Smooth muscle cell (in vitro differentiated cells): ENCODE data around the gene GLDC. TPM values are rescaled to one million over a fixed set of nuclear protein-coding genes. Genes with fewer than 3 reads are reported as not detected.

Source experiments
- DNase-seq: peaks from one replicate; lab custom pipeline; 2025; ENCODE audit not compliant: unreplicated experiment; lab: John Stamatoyannopoulos, UW
- H2AFZ ChIP-seq: fragments of 200-600 bp; sonication (generic); 2 replicates; pipeline ENCODE4 v1.6.0; 2016; ENCODE audit warnings: antibody characterized with exemption, low read depth, mild to moderate bottlenecking
- H3F3A ChIP-seq: fragments of 200-600 bp; sonication (generic); 2 replicates; pipeline ENCODE4 v1.6.0; 2017; ENCODE audit warnings: antibody characterized with exemption, low read depth
- H3K27ac ChIP-seq: fragments of 200-600 bp; sonication (generic); 2 replicates; pipeline ENCODE4 v1.5.1; 2016; ENCODE audit warnings: low read depth, mild to moderate bottlenecking
- H3K27me3 ChIP-seq: fragments of 200-600 bp; sonication (generic); 2 replicates; pipeline ENCODE4 v1.6.1; 2016; ENCODE audit warnings: low read depth, mild to moderate bottlenecking
- H3K36me3 ChIP-seq: fragments of 200-600 bp; sonication (generic); 2 replicates; pipeline ENCODE4 v1.5.1; 2016; ENCODE audit warnings: low read depth
- H3K4me1 ChIP-seq: fragments of 200-600 bp; sonication (generic); 2 replicates; pipeline ENCODE4 v1.5.1; 2016; ENCODE audit warnings: low read depth
- H3K4me2 ChIP-seq: fragments of 200-600 bp; sonication (generic); 2 replicates; pipeline ENCODE4 v1.6.0; 2016; ENCODE audit warnings: mild to moderate bottlenecking
- H3K4me3 ChIP-seq: fragments of 200-600 bp; sonication (generic); 2 replicates; pipeline ENCODE4 v1.5.1; 2016; ENCODE audit warnings: mild to moderate bottlenecking
- H3K79me2 ChIP-seq: fragments of 200-600 bp; sonication (generic); 2 replicates; pipeline ENCODE4 v1.6.0; 2016; ENCODE audit warnings: low read depth, mild to moderate bottlenecking
- H3K9ac ChIP-seq: fragments of 200-600 bp; sonication (generic); 2 replicates; pipeline ENCODE4 v1.6.0; 2016; ENCODE audit warnings: low read depth
- H3K9me3 ChIP-seq: fragments of 200-600 bp; sonication (generic); replicated peaks from 2 replicates; pipeline ENCODE4 v1.5.1; 2016; ENCODE audit warnings: low read depth
- H4K20me1 ChIP-seq: fragments of 200-600 bp; sonication (generic); 2 replicates; pipeline ENCODE4 v1.6.0; 2016; ENCODE audit warnings: low read depth
- WGBS: methylation state at CpG from one replicate; pipeline ENCODE4 v1.1.7; 2016; ENCODE audit warnings: low lambda C conversion rate; 5-methylcytosine and 5-hydroxymethylcytosine counted together
- polyA plus RNA-seq: library from polyadenylated mRNA; unstranded; fragments of >200 nt; fragmentation: Nextera tagmentation; extraction: Ambion mirVana; gene quantifications from 2 replicates; pipeline ENCODE4 v1.2.1, GENCODE V29; 2016
- total RNA-seq: library from RNA; depleted of rRNA; stranded (reverse); fragments of >200 nt; gene quantifications from 2 replicates; pipeline ENCODE4 v1.2.3, GENCODE V29; 2014
- TF ChIP-seq, protein P1 (sequence below): fragments of 200-600 bp; sonication (generic); IDR thresholded peaks from 2 replicates; pipeline ENCODE4 v1.5.1; 2017; ENCODE audit warnings: borderline replicate concordance, mild to moderate bottlenecking, antibody characterized with exemption; ENCODE audit not compliant: insufficient read depth, poor library complexity, severe bottlenecking

Gene GLDC
- total and polyA plus RNA-seq, 2 experiments from 2014 or later, result 0.13 to 0.45 TPM

DNA sequence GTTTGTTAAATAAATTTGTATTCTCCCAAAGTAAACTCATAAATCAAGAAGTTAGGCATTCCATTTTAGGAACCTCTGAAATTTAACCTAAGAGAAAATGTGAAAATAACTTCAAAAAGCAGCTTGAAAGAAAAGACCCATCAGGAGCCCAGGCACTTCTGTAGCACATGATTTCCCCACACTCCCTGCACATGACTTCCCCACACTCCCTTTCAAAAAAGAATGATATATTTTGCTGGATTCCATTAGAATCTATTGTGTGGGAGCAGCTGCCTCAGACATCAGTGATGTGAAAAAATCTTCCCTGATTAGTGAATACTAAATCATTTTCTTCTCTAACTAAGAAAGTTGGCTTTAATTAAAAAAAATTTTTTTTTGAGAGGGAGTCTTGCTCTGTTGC lies 83.3 kb downstream of the GLDC start:
- H3K27ac ChIP-seq, result no peak overlapping the region
- DNase-seq, result no peak

DNA sequence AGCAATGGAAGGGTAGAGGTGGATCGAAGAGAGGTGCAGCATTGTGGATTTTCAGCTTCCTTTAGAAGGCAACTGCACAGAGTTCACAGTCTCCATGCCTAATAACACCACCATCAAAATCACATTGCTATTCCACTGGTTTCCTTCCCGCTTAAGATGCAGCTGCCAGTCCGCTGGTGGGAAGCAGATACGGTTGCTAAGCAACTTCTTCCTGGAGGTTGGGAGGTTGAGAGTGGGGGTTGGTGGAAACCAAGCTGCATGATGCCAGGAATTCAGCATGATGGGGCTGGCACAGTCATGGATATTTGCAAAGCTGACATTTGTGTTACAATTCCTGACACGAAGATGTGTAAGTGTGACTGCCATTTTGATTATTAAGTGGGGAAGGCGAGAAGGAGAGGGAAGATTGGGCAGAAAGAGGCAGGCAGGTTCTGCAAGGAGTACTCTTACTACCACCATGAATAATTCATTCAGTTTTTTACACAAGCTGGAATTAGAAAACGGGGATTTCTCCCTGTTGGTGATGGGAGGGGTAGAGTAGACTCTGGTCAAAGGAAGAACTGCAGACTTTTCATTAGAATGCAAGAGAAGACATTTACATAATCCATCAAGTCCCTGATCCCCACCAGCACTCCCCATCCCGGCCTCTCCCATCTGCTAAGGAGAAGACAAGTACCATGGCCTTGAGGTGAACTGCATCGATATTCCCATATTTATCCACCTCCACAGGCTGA lies 87.5 kb downstream of the GLDC start:
- WGBS, result 90% methylated on average over 9 of the region's 9 CpGs
- H4K20me1 ChIP-seq, result no peaks in the 10 kb centered on the region
- no peak overlapping the region for H3K4me3 ChIP-seq
- H3K4me1 ChIP-seq, result no peaks in the 10 kb centered on the region
- no peak overlapping the region for H3K4me2 ChIP-seq
- H2AFZ ChIP-seq, result no peak overlapping the region
- no peaks in the 10 kb centered on the region for H3F3A ChIP-seq
- H3K27me3 ChIP-seq, result no peaks in the 10 kb centered on the region
- no peak overlapping the region for H3K9ac ChIP-seq
- no peak overlapping the region for H3K27ac ChIP-seq
- H3K79me2 ChIP-seq, result no peaks in the 10 kb centered on the region
- no peak for DNase-seq
- H3K9me3 ChIP-seq, result no peaks in the 10 kb centered on the region
- H3K36me3 ChIP-seq, result no peaks in the 10 kb centered on the region
- TF ChIP-seq, protein P1, sequence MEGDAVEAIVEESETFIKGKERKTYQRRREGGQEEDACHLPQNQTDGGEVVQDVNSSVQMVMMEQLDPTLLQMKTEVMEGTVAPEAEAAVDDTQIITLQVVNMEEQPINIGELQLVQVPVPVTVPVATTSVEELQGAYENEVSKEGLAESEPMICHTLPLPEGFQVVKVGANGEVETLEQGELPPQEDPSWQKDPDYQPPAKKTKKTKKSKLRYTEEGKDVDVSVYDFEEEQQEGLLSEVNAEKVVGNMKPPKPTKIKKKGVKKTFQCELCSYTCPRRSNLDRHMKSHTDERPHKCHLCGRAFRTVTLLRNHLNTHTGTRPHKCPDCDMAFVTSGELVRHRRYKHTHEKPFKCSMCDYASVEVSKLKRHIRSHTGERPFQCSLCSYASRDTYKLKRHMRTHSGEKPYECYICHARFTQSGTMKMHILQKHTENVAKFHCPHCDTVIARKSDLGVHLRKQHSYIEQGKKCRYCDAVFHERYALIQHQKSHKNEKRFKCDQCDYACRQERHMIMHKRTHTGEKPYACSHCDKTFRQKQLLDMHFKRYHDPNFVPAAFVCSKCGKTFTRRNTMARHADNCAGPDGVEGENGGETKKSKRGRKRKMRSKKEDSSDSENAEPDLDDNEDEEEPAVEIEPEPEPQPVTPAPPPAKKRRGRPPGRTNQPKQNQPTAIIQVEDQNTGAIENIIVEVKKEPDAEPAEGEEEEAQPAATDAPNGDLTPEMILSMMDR, result no peak

More for the DNA sequence above, 83.3 kb downstream of the GLDC start:
- Histone ChIP-seq H4K20me1 (no peaks in the 10 kb centered on the region), H3K9me3 (no peaks in the 10 kb centered on the region), H3K4me3 (no peak overlapping the region), H3K4me1 (peaks cover 3% of the 10 kb centered on the region), H3K9ac (no peak overlapping the region), H2AFZ (no peak overlapping the region), H3K36me3 (no peaks in the 10 kb centered on the region), H3K4me2 (no peak overlapping the region), H3F3A (peaks cover 4% of the 10 kb centered on the region), H3K79me2 (no peaks in the 10 kb centered on the region), H3K27me3 (no peaks in the 10 kb centered on the region)
- TF ChIP-seq, protein P1, result no peak

DNA sequence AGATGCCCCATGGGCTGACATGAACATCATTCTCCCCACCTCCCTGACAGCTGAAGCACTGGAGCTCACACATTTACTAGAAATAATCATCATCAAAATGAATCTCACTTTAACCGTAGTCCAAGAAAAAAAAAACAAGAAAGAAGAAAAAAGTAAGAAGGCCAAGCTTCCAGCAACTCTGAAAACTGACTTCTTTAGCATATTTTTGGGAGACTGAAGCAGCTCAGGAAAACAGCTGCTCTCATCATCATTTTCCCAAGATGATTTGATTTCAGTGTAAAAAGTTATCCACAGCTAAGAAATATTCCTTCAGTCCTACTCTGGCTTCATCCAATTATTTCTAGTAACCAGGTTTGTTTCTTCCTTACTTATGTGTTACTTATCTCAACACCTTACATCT lies 91.7 kb downstream of the GLDC start:
- peaks cover 3% of the 10 kb centered on the region for H3K4me1 ChIP-seq
- no peaks in the 10 kb centered on the region for H4K20me1 ChIP-seq
- 96% methylated on average over 1 of the region's 1 CpG for WGBS
- no peaks in the 10 kb centered on the region for H3K27me3 ChIP-seq
- no peaks in the 10 kb centered on the region for H3K9me3 ChIP-seq
- H3K27ac ChIP-seq, result peak overlapping the region; percentile 44
- peaks cover 10% of the 10 kb centered on the region for H3F3A ChIP-seq
- no peak overlapping the region for H3K9ac ChIP-seq
- no peak overlapping the region for H3K4me3 ChIP-seq
- H2AFZ ChIP-seq, result no peak overlapping the region
- no peak overlapping the region for H3K4me2 ChIP-seq
- no peaks in the 10 kb centered on the region for H3K36me3 ChIP-seq
- TF ChIP-seq, protein P1, result no peak
- no peak for DNase-seq
- H3K79me2 ChIP-seq, result no peaks in the 10 kb centered on the region
